Astrocyte of the cerebellum (primary cell): Measurements from ENCODE around the gene TFDP2.

Source experiments
- DNase-seq: peaks from one replicate; pipeline ENCODE4 v3.0.0-alpha.2; 2011; ENCODE audit warnings: low read depth
- H3K4me3 ChIP-seq: 2 replicates; pipeline ENCODE4 v1.5.1; 2011; ENCODE audit warnings: mild to moderate bottlenecking, low read depth, low read length, moderate library complexity
- in situ Hi-C: cut with HindIII; loops from 2 replicates; pipeline ENCODE4 v1.10.0; 2017; ENCODE audit warnings: low sequenced_read_pairs
- TF ChIP-seq, protein P1 (sequence below): IDR thresholded peaks from 2 replicates; pipeline ENCODE4 v1.5.1; 2012; ENCODE audit warnings: low read length, low read depth, moderate library complexity, mild to moderate bottlenecking; ENCODE audit errors: missing control alignments

Gene TFDP2

GRCh38 chr3:142056656-142057330, 92.6 kb downstream of the TFDP2 start:
- no peak for DNase-seq
- H3K4me3 ChIP-seq = no peak overlapping the region
- TF ChIP-seq, protein P1, sequence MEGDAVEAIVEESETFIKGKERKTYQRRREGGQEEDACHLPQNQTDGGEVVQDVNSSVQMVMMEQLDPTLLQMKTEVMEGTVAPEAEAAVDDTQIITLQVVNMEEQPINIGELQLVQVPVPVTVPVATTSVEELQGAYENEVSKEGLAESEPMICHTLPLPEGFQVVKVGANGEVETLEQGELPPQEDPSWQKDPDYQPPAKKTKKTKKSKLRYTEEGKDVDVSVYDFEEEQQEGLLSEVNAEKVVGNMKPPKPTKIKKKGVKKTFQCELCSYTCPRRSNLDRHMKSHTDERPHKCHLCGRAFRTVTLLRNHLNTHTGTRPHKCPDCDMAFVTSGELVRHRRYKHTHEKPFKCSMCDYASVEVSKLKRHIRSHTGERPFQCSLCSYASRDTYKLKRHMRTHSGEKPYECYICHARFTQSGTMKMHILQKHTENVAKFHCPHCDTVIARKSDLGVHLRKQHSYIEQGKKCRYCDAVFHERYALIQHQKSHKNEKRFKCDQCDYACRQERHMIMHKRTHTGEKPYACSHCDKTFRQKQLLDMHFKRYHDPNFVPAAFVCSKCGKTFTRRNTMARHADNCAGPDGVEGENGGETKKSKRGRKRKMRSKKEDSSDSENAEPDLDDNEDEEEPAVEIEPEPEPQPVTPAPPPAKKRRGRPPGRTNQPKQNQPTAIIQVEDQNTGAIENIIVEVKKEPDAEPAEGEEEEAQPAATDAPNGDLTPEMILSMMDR = no peak
- in situ Hi-C loops = no loop called here

- TF ChIP-seq, protein P1 = no peak
- in situ Hi-C loops = no loop called here
- DNase-seq = no peak
- H3K4me3 ChIP-seq = no peak overlapping the region
Measured at GRCh38 chr3:142053835-142054234, 95.5 kb downstream of the TFDP2 start.

GRCh38 chr3:142053244-142053643, 96.1 kb downstream of the TFDP2 start:
- TF ChIP-seq, protein P1 = no peak
- DNase-seq = no peak
- no peak overlapping the region for H3K4me3 ChIP-seq
- in situ Hi-C loops = no loop called here

- H3K4me3 ChIP-seq = no peak overlapping the region
- in situ Hi-C loops = no loop called here
- TF ChIP-seq, protein P1 = no peak
- no peak for DNase-seq
Measured at GRCh38 chr3:142051351-142051750, 98.0 kb downstream of the TFDP2 start.

- TF ChIP-seq, protein P1 = no peak
- no peak for DNase-seq
- H3K4me3 ChIP-seq = no peak overlapping the region
- in situ Hi-C loops = no loop called here
Measured at GRCh38 chr3:142047021-142047369, 102.3 kb downstream of the TFDP2 start.

DNA sequence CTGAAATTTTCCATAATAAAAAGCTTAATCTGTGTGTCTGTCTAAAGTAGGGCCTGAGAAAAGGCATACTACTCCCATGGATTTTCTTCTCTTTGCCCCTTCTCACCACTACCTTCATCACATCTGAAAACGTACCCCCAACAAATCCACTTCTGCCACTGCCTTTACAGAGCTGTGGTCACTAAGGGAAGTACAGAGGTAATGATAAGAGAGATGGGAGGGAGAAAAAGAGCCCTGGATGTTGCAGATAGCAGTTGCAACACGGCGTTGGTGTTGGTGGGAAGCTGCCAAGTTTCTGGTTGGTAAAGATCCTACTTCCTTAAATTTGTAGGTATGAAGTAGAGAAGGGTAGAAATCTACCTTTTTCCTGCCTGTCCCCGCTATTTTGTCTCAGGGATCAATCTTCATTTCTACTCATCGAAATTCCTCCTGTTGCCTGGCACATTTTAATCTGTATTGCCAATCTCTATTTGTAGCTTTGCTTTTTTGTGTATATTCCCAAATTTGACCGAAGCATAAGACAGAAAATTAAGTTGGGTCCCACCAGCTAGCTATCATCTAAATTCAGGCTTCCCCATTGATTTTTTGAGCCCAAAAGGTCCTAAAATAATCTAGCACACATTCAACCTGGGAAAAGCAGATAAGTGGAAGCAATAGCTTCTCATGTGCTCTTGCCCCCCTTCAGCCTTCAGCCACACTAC, 102.9 kb downstream of the TFDP2 start:
- DNase-seq = no peak
- no peak overlapping the region for H3K4me3 ChIP-seq
- TF ChIP-seq, protein P1 = no peak
- in situ Hi-C loops = no loop called here
